Transverse colon (tissue), 4 donors: Measurements from ENCODE around the gene GAREM1. TPM values are rescaled to one million over a fixed set of nuclear protein-coding genes. Genes with fewer than 3 reads are reported as not detected.

Experiments
- DNase-seq: peaks from one replicate; pipeline ENCODE4 v3.0.0-alpha.2; 2019
- H3K27ac ChIP-seq, 4 donors: fragments of 200-600 bp; sonication (generic); 2 replicates each; pipeline ENCODE4 v1.5.1; 2016 to 2018; ENCODE audit warnings: inconsistent platforms in 4 of 4
- H3K27me3 ChIP-seq: fragments of 200-600 bp; sonication (generic); 2 replicates; pipeline ENCODE4 v1.5.1; 2017; ENCODE audit warnings: inconsistent platforms
- H3K36me3 ChIP-seq, 4 donors: fragments of 200-600 bp; sonication (generic); 2 replicates each; pipeline ENCODE4 v1.5.1; 2017 to 2019; ENCODE audit warnings: inconsistent platforms in 4 of 4
- H3K4me1 ChIP-seq, 4 donors: fragments of 200-600 bp; sonication (generic); 2 replicates each; pipeline ENCODE4 v1.5.1; 2017 to 2020; ENCODE audit warnings: inconsistent platforms in 4 of 4
- H3K4me3 ChIP-seq, 4 donors: fragments of 200-600 bp; sonication (generic); 1 replicate in 1 of 4; 2 replicates in 3 of 4; pipeline versions ENCODE4 v1.5.1 to v1.6.1; 2017 to 2019; ENCODE audit warnings: inconsistent platforms in 4 of 4
- H3K9me3 ChIP-seq, 2 donors: fragments of 200-600 bp; sonication (generic); 2 replicates each; pipeline ENCODE4 v1.5.1; 2017 to 2019; ENCODE audit warnings: inconsistent platforms in 2 of 2
- CTCF ChIP-seq, 5 experiments: fragments of 200-600 bp in 3 of 5; fragments of 450-650 bp in 2 of 5; sonication (generic) in 3 of 5; IDR thresholded peaks; 1 replicate in 2 of 5; 2 replicates in 3 of 5; pipeline ENCODE4 v1.5.1; 2016 to 2017; ENCODE audit warnings: antibody characterized with exemption in 5 of 5, inconsistent platforms in 3 of 5, mild to moderate bottlenecking in 2 of 5, moderate library complexity in 1 of 5
- EP300 ChIP-seq: sonication (generic); formaldehyde crosslinking; IDR thresholded peaks from one replicate; pipeline ENCODE4 v1.6.1; 2017; ENCODE audit warnings: antibody characterized with exemption, low read depth
- POLR2A ChIP-seq: fragments of 450-650 bp; IDR thresholded peaks from one replicate; pipeline ENCODE4 v1.6.1; 2016; ENCODE audit warnings: antibody characterized with exemption, mild to moderate bottlenecking, moderate library complexity
- POLR2AphosphoS5 ChIP-seq, 3 donors: sonication (generic); formaldehyde crosslinking; IDR thresholded peaks; one replicate each; pipeline ENCODE4 v1.6.1; 2016; ENCODE audit warnings: antibody characterized with exemption in 3 of 3
- WGBS, 2 donors: methylation state at CpG; one replicate each; pipeline ENCODE4 v1.1.5; 2018; ENCODE audit warnings: low coverage in 1 of 2; 5-methylcytosine and 5-hydroxymethylcytosine counted together
- in situ Hi-C, 4 donors: fragments of 200-750 bp; cut with MboI; loops; one replicate each; pipeline versions ENCODE4 v1.15.0 to v1.15.1; 2017; ENCODE audit warnings: low sequenced_read_pairs in 3 of 4, low pct_ligation_motif_present in 1 of 4, low pct_unique_long_range_greater_than_20kb in 1 of 4
- intact Hi-C: fragments of 100-400 bp; cut with DNase I; formaldehyde crosslinking; loops from one replicate; pipeline ENCODE4 v1.15.1; 2023; ENCODE audit warnings: low total_unique reads
- total RNA-seq, 4 donors: library from RNA; depleted of rRNA; stranded (reverse); fragments of >200 nt; gene quantifications; one replicate each; pipeline ENCODE4 v1.1.0, GENCODE V29; 2016

GAREM1 gene
- total RNA-seq, 4 donors from 2014 or later, result 7.9 to 47.6 (median 25.9) TPM

GRCh38 chr18:32431753-32432152, 38.9 kb downstream of the GAREM1 start:
- 68 to 92% methylated on average over 2 of the region's 2 CpGs for WGBS, 2 donors
- H3K36me3 ChIP-seq, result no peaks in the 10 kb centered on the region
- intact Hi-C loops, result no loop called here
- TF ChIP-seq POLR2A (no peak), CTCF (IDR thresholded peaks at IDR 0.05) (no peak), POLR2AphosphoS5 (IDR thresholded peaks at IDR 0.05) (no peak), EP300 (no peak)
- H3K4me1 ChIP-seq, result peaks cover 0 to 12% (median 0%) of the 10 kb centered on the region in 4 donors
- no peaks in the 10 kb centered on the region for H3K27me3 ChIP-seq
- no peak overlapping the region for H3K4me3 ChIP-seq
- no peak for DNase-seq
- in situ Hi-C loops, result no loop called here
- peaks cover 10% of the 10 kb centered on the region in 2 donors for H3K9me3 ChIP-seq
- H3K27ac ChIP-seq, result no peak overlapping the region

GRCh38 chr18:32429402-32429801, 41.3 kb downstream of the GAREM1 start:
- H3K27me3 ChIP-seq, result no peaks in the 10 kb centered on the region
- H3K4me3 ChIP-seq, result no peak overlapping the region
- no peak for DNase-seq
- in situ Hi-C loops (no loop called here), intact Hi-C loops (no loop called here)
- H3K27ac ChIP-seq, result no peak overlapping the region
- peaks cover 10% of the 10 kb centered on the region in 2 donors for H3K9me3 ChIP-seq
- H3K4me1 ChIP-seq, result peaks cover 0 to 11% (median 3%) of the 10 kb centered on the region in 4 donors
- WGBS, 2 donors, result 85 to 90% methylated on average over 2 to 3 of the region's 3 CpGs
- no peaks in the 10 kb centered on the region for H3K36me3 ChIP-seq
- TF ChIP-seq POLR2A, result no peak
- no peak for TF ChIP-seq POLR2AphosphoS5 (IDR thresholded peaks at IDR 0.05)
- no peak for TF ChIP-seq CTCF (IDR thresholded peaks at IDR 0.05)
- no peak for TF ChIP-seq EP300

- no peak for DNase-seq
- Histone ChIP-seq H3K4me1 (peaks cover 0 to 14% (median 4%) of the 10 kb centered on the region in 4 donors), H3K36me3 (no peaks in the 10 kb centered on the region), H3K4me3 (no peak overlapping the region), H3K27ac (no peak overlapping the region), H3K27me3 (no peaks in the 10 kb centered on the region), H3K9me3 (peaks cover 10% of the 10 kb centered on the region in 2 donors)
- intact Hi-C loops, result no loop called here
- WGBS, 2 donors, result 75 to 87% methylated on average over 3 to 4 of the region's 4 CpGs
- in situ Hi-C loops, result no loop called here
- TF ChIP-seq EP300, result no peak
- TF ChIP-seq POLR2AphosphoS5 (IDR thresholded peaks at IDR 0.05), result no peak
- TF ChIP-seq CTCF (IDR thresholded peaks at IDR 0.05), result no peak
- no peak for TF ChIP-seq POLR2A
Measured at GRCh38 chr18:32427084-32427900, 43.4 kb downstream of the GAREM1 start.

- 81 to 90% methylated on average over 1 of the region's 1 CpG for WGBS, 2 donors
- no peaks in the 10 kb centered on the region for H3K36me3 ChIP-seq
- DNase-seq, result no peak
- H3K4me3 ChIP-seq, result no peak overlapping the region
- H3K9me3 ChIP-seq, result no peaks in the 10 kb centered on the region
- TF ChIP-seq CTCF (IDR thresholded peaks at IDR 0.05) (no peak), POLR2A (no peak), EP300 (no peak), POLR2AphosphoS5 (IDR thresholded peaks at IDR 0.05) (no peak)
- H3K27me3 ChIP-seq, result no peaks in the 10 kb centered on the region
- in situ Hi-C loops (no loop called here), intact Hi-C loops (no loop called here)
- H3K4me1 ChIP-seq, result peaks cover 0 to 15% (median 4%) of the 10 kb centered on the region in 4 donors
- no peak overlapping the region for H3K27ac ChIP-seq
Measured at GRCh38 chr18:32425466-32425865, 45.2 kb downstream of the GAREM1 start.
